T47D (cell line): ENCODE results near the gene AP1G1.
"Not testable (repeated sequence)": the region's sequence is repeated elsewhere in the genome, so short reads cannot be mapped to it uniquely, and the experiment has no call there.

Experiments
- DNase-seq, 2 experiments: peaks; one replicate each; pipeline versions ENCODE4 v3.0.0 to v3.0.0-alpha.2; 2011 to 2012; ENCODE audit warnings: low read depth in 1 of 2, low spot score in 1 of 2
- JUND ChIP-seq: IDR thresholded peaks from 2 replicates; pipeline ENCODE4 v1.6.1; 2012; ENCODE audit warnings: low read depth
- in situ Hi-C: cut with HindIII; loops from 2 replicates; pipeline ENCODE4 v1.10.0; 2016; ENCODE audit warnings: low sequenced_read_pairs, low pct_unique_long_range_greater_than_20kb

The AP1G1 gene

DNA sequence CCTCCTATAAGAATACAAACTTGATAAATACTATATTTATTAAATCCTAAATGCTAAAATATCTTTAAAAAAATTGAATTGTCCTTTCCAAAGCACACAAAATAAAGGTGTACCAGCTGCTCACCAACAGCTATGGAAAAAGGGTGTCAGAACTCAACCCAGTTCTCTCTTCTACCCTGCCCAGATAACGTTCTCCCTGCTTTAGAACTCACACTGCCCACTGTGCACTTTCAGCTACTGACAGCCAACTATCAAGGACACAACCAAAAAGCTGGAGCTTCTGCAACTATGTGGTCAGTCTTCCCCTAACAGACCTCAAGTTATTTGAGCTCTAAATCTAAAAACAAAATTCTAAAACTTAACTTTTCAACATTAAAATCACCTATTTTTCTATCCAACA lies 13.7 kb downstream of the AP1G1 start:
- in situ Hi-C loops = no loop called here
- no peak for DNase-seq
- TF ChIP-seq JUND = no peak

GRCh38 chr16:71794018-71794417 lies 14.6 kb downstream of the AP1G1 start:
- TF ChIP-seq JUND = no peak
- DNase-seq = no peak
- in situ Hi-C loops = no loop called here

DNA sequence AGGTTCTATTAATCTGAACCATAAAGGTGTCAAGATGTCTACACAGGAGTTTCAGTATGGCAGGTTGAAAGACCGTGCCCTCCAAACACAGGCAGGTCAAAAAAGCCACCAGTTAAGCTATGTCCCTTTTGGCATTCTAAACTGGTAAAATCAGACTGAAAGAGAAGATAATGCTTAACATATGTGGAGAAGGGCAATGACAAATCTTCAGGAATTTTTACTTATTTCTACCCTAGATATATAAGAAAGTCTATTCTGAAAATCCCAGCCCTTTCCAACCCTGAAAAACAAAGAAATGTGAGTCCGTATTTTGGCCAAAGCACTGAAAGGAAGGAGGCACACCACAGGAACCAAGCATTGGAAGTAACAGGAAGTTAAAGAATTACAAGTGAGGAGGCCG lies 16.5 kb downstream of the AP1G1 start:
- no peak for DNase-seq
- TF ChIP-seq JUND = no peak
- in situ Hi-C loops = no loop called here

- in situ Hi-C loops, DNase-seq: not testable (repeated sequence)
Observed at GRCh38 chr16:71790329-71790728, 18.3 kb downstream of the AP1G1 start.

GRCh38 chr16:71789136-71789535 lies 19.5 kb downstream of the AP1G1 start:
- no peak for TF ChIP-seq JUND
- DNase-seq = no peak
- in situ Hi-C loops = no loop called here

DNA sequence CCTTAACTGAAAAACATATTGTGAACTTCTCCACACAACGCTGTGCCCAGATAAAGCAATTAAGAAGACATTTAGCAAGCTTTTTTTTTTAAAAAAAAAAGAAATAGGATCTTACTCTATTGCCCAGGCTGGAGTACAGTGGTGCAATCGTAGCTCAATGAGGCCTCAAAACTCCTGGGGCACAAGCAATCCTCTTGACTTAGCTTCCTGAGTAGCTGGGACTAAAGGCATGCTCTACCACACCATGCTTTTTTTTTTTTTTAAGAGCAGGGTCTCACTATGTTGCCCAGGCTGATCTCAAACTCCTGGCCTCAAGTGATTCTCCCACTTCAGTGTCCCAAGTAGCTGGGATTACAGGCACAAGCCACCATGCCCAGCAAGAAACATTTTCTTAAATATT lies 20.1 kb downstream of the AP1G1 start:
- DNase-seq = no peak
- in situ Hi-C loops = no loop called here
- TF ChIP-seq JUND = no peak

- in situ Hi-C loops, DNase-seq: not testable (repeated sequence)
Observed at GRCh38 chr16:71785143-71785542, 23.5 kb downstream of the AP1G1 start.

- DNase-seq = no peak
- in situ Hi-C loops = no loop called here
- TF ChIP-seq JUND = no peak
Observed at GRCh38 chr16:71784093-71784492, 24.5 kb downstream of the AP1G1 start.

DNA sequence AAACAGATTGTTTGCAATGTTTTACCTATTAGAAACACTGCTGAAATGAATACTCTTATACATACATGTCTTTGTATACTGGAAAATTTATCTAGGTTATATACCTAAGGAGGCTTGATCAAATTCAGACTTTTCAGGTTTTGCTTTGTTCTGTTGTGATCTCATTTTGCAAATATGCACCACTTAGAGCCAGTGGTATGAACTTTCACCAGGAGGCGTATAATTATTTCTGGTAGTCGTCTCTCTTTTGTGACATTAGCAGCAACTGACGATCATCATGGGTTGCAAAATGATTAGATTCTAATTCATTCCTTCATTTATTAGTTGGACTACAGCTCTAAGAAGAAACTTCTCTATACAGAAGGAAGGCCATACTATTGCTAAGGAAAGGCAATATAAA lies 26.9 kb downstream of the AP1G1 start:
- peak in 1 of 2 experiments; percentile 26 for DNase-seq
- no peak for TF ChIP-seq JUND
- in situ Hi-C loops = no loop called here

GRCh38 chr16:71780521-71781089 lies 28.0 kb downstream of the AP1G1 start:
- no peak for DNase-seq
- TF ChIP-seq JUND = no peak
- in situ Hi-C loops = no loop called here

- in situ Hi-C loops = no loop called here
- TF ChIP-seq JUND = no peak
- DNase-seq = no peak
Observed at GRCh38 chr16:71778780-71779179, 29.9 kb downstream of the AP1G1 start.

DNA sequence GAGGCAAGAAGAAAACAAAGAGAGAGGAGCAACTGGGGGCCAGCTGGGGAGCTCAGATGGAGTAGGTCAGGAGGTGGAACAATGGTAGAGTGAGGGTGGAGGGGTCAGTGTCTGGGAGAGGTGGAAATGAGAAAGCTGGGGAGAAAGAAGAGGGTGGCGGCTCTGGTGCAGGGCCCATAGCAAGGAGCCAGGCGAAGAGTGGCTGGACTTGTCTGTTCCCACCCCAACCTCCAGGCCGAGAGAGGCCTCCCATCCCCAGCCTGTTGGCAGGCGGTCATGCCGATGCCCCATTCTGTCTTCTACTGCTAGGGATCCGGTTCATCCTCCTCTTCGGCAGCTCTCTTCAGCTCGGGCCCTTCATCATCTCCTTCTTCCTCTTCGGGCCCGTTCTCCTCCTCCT lies 31.3 kb downstream of the AP1G1 start:
- DNase-seq = no peak
- in situ Hi-C loops = no loop called here
- TF ChIP-seq JUND = no peak

DNA sequence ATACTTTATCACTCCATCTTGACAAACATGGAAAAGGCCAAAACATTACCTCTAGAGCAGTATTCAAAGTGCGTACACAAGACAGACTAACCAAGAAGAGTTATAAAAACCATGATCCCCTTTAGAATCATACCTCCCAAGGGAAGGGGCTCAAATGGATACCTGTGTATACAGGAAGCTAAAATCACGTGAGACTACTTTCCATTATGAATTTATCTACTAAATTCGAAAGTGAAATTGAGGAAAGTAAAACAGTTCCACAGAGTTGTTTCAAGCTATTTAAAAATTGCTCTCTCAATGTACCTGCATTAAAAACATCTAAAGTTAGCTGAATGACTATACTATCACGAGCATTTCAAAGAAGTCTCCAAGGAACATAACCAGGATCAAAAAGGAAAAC lies 32.7 kb downstream of the AP1G1 start:
- no peak for TF ChIP-seq JUND
- in situ Hi-C loops = no loop called here
- DNase-seq = no peak

GRCh38 chr16:71771571-71771970 lies 37.1 kb downstream of the AP1G1 start:
- TF ChIP-seq JUND = no peak
- in situ Hi-C loops = no loop called here
- DNase-seq = no peak
